A549 (cell line): ENCODE results near the gene SLC24A4. TPM values are rescaled to one million over a fixed set of nuclear protein-coding genes. Genes with fewer than 3 reads are reported as not detected.

Experiments
- ATAC-seq, 2 experiments: fragments of 200-7000 bp in 1 of 2; fragments of >200 bp in 1 of 2; cut with Nextera tagmentation in 1 of 2; cut with Tn5 transposase in 1 of 2; 3 replicates each; pipeline versions ENCODE4 v1.8.0 to v1.9.1; 2018 to 2020; ENCODE audit warnings: mild to moderate bottlenecking in 1 of 2, moderate library complexity in 1 of 2
- CTCF ChIA-PET: fragments of 300-600 bp; sonication (Branson Sonifier 250); formaldehyde crosslinking; extraction: SDS; loops from one replicate; lab custom pipeline; 2021; ENCODE audit warnings: antibody characterized with exemption, inconsistent platforms; lab: Yijun Ruan, JAX
- POLR2A ChIA-PET: fragments of 350-600 bp; formaldehyde crosslinking; extraction: SDS; loops from one replicate; lab custom pipeline; 2021; ENCODE audit warnings: antibody characterized with exemption, inconsistent platforms; lab: Yijun Ruan, JAX
- DNase-seq, 2 experiments: peaks; one replicate each; pipeline versions ENCODE4 v3.0.0 to v3.0.0-alpha.2; 2011 to 2016; ENCODE audit warnings: low read depth in 1 of 2, low spot score in 1 of 2
- FAIRE-seq: peaks from 2 replicates; lab custom pipeline; 2011; peaks lifted over from hg19 to GRCh38; lab: Jason Lieb, UNC
- H3K27ac ChIP-seq, 2 experiments: fragments of >200 bp; sonication (Bioruptor Twin); formaldehyde crosslinking; 3 replicates each; pipeline ENCODE4 v1.5.1; 2016 to 2017
- H3K4me1 ChIP-seq: fragments of >200 bp; sonication (Bioruptor Twin); formaldehyde crosslinking; 3 replicates; pipeline ENCODE4 v1.6.1; 2016
- H3K4me2 ChIP-seq: fragments of >200 bp; sonication (Bioruptor Twin); formaldehyde crosslinking; 3 replicates; pipeline ENCODE4 v1.6.1; 2016
- H3K4me3 ChIP-seq: fragments of >200 bp; sonication (Bioruptor Twin); formaldehyde crosslinking; 3 replicates; pipeline ENCODE4 v1.5.1; 2016
- H3K9me3 ChIP-seq: fragments of >200 bp; sonication (Bioruptor Twin); formaldehyde crosslinking; 3 replicates; pipeline ENCODE4 v1.6.1; 2016
- CBX8 ChIP-seq: fragments of 200-600 bp; sonication (generic); IDR thresholded peaks from 2 replicates; pipeline ENCODE4 v1.6.1; 2016
- CEBPB ChIP-seq, 2 experiments: fragments of >200 bp in 1 of 2; sonication (Bioruptor Twin) in 1 of 2; formaldehyde crosslinking in 1 of 2; IDR thresholded peaks; 2 replicates each; pipeline ENCODE4 v1.6.1; 2012 to 2016
- CHD2 ChIP-seq: fragments of 150-350 bp; IDR thresholded peaks from 2 replicates; pipeline ENCODE4 v1.6.1; 2014; ENCODE audit warnings: low read length; ENCODE audit not compliant: partially characterized antibody
- EHF ChIP-seq: fragments of 250-450 bp; sonication (Bioruptor Pico); IDR thresholded peaks from 2 replicates; pipeline ENCODE4 v1.5.0; 2020; ENCODE audit warnings: mild to moderate bottlenecking
- ELK1 ChIP-seq: fragments of 150-350 bp; IDR thresholded peaks from 2 replicates; pipeline ENCODE4 v1.6.1; 2014; ENCODE audit warnings: low read depth, mild to moderate bottlenecking, low read length
- EP300 ChIP-seq, 2 experiments: fragments of >200 bp; sonication (Bioruptor Twin); formaldehyde crosslinking; IDR thresholded peaks; 2 replicates in 1 of 2; 3 replicates in 1 of 2; pipeline ENCODE4 v1.6.1; 2016 to 2017
- ESRRA ChIP-seq: fragments of 150-350 bp; IDR thresholded peaks from 2 replicates; pipeline ENCODE4 v1.6.1; 2014; ENCODE audit warnings: mild to moderate bottlenecking, low read length, borderline replicate concordance
- FOSB ChIP-seq: fragments of 250-450 bp; sonication (Bioruptor Pico); IDR thresholded peaks from 2 replicates; pipeline ENCODE4 v1.5.0; 2020; ENCODE audit warnings: mild to moderate bottlenecking, moderate library complexity
- FOXS1 ChIP-seq: fragments of 250-450 bp; sonication (Bioruptor Pico); IDR thresholded peaks from 2 replicates; pipeline ENCODE4 v1.5.0; 2020; ENCODE audit warnings: mild to moderate bottlenecking, moderate library complexity
- HDAC2 ChIP-seq: fragments of 200-600 bp; sonication (generic); IDR thresholded peaks from 2 replicates; pipeline ENCODE4 v1.6.1; 2016
- HOXB13 ChIP-seq: fragments of 250-450 bp; sonication (Bioruptor Pico); IDR thresholded peaks from 2 replicates; pipeline ENCODE4 v1.5.0; 2020; ENCODE audit warnings: low read depth, mild to moderate bottlenecking, moderate library complexity
- JUN ChIP-seq, 2 experiments: fragments of >200 bp; sonication (Bioruptor Twin); formaldehyde crosslinking; IDR thresholded peaks; 2 replicates in 1 of 2; 3 replicates in 1 of 2; pipeline ENCODE4 v1.6.1; 2016 to 2017
- KDM5A ChIP-seq: fragments of 200-600 bp; sonication (generic); IDR thresholded peaks from 2 replicates; pipeline ENCODE4 v1.6.1; 2016; ENCODE audit warnings: antibody characterized with exemption, mild to moderate bottlenecking
- MAFK ChIP-seq: fragments of 450-650 bp; IDR thresholded peaks from 2 replicates; pipeline ENCODE4 v1.6.1; 2014; ENCODE audit not compliant: partially characterized antibody
- MAX ChIP-seq: IDR thresholded peaks from 2 replicates; pipeline ENCODE4 v1.6.1; 2012
- NPAS2 ChIP-seq: fragments of 250-450 bp; sonication (Bioruptor Pico); IDR thresholded peaks from 2 replicates; pipeline ENCODE4 v1.8.0; 2022; ENCODE audit warnings: mild to moderate bottlenecking, moderate library complexity, borderline replicate concordance
- POLR2AphosphoS2 ChIP-seq: conservative IDR thresholded peaks from 2 replicates; pipeline ENCODE4 v1.6.1; 2012; ENCODE audit warnings: low read length, improper control_type of control experiment, inconsistent platforms
- RAD21 ChIP-seq, 2 experiments: fragments of >200 bp in 1 of 2; sonication (Bioruptor Twin) in 1 of 2; formaldehyde crosslinking in 1 of 2; IDR thresholded peaks in 1 of 2; conservative IDR thresholded peaks in 1 of 2; 2 replicates in 1 of 2; 3 replicates in 1 of 2; pipeline ENCODE4 v1.6.1; 2012 to 2018; ENCODE audit warnings: inconsistent platforms in 1 of 2
- RARB ChIP-seq: fragments of 250-450 bp; sonication (Bioruptor Pico); IDR thresholded peaks from 2 replicates; pipeline ENCODE4 v1.8.0; 2021; ENCODE audit warnings: mild to moderate bottlenecking, moderate library complexity
- RCOR1 ChIP-seq: fragments of 150-350 bp; IDR thresholded peaks from 2 replicates; pipeline ENCODE4 v1.6.1; 2014; ENCODE audit warnings: antibody characterized with exemption, low read length, low read depth
- TP53 ChIP-seq: fragments of 250-450 bp; sonication (Bioruptor Pico); IDR thresholded peaks from 2 replicates; pipeline ENCODE4 v1.5.0; 2021; ENCODE audit warnings: mild to moderate bottlenecking, moderate library complexity
- ZC3H11A ChIP-seq: fragments of 450-650 bp; IDR thresholded peaks from 2 replicates; pipeline ENCODE4 v1.6.1; 2014; ENCODE audit warnings: antibody characterized with exemption, mild to moderate bottlenecking
- ZFP36 ChIP-seq: fragments of 450-650 bp; IDR thresholded peaks from 2 replicates; pipeline ENCODE4 v1.6.1; 2014; ENCODE audit warnings: borderline replicate concordance; ENCODE audit not compliant: partially characterized antibody
- WGBS: methylation state at CpG from one replicate; pipeline ENCODE4 v1.1.6; 2017; ENCODE audit errors: missing lambda C conversion rate; 5-methylcytosine and 5-hydroxymethylcytosine counted together
- polyA plus RNA-seq, 4 experiments: library from polyadenylated mRNA; depleted of rRNA in 3 of 4; stranded (reverse); fragments of >200 nt; fragmentation: RNase III in 1 of 4; extraction: RNeasy Plus Mini Kit Qiagen cat#74134 plus additional on column Dnase treatment in 1 of 4; gene quantifications; 2 replicates in 3 of 4; 3 replicates in 1 of 4; pipeline ENCODE4 v1.2.3, GENCODE V29; 2011 to 2017
- TF ChIP-seq, protein P1 (sequence below): fragments of >200 bp; sonication (Bioruptor Twin); formaldehyde crosslinking; IDR thresholded peaks from 3 replicates; pipeline ENCODE4 v1.6.1; 2016
- TF ChIP-seq, protein P2 (sequence below): fragments of 250-450 bp; sonication (Bioruptor Pico); IDR thresholded peaks from 2 replicates; pipeline ENCODE4 v1.5.0; 2020; ENCODE audit warnings: low read depth, mild to moderate bottlenecking, moderate library complexity
- TF ChIP-seq, protein P3 (sequence below): fragments of >200 bp; sonication (Bioruptor Twin); formaldehyde crosslinking; IDR thresholded peaks from 3 replicates; pipeline ENCODE4 v1.5.1; 2016
- TF ChIP-seq, protein P4 (sequence below): IDR thresholded peaks from 2 replicates; pipeline ENCODE4 v1.6.1; 2012; ENCODE audit warnings: low read depth, borderline replicate concordance

Gene SLC24A4
- polyA plus RNA-seq, 2 of the 4 experiments (the other 2 are of a cell fraction): 0.05 to 0.19 TPM

DNA sequence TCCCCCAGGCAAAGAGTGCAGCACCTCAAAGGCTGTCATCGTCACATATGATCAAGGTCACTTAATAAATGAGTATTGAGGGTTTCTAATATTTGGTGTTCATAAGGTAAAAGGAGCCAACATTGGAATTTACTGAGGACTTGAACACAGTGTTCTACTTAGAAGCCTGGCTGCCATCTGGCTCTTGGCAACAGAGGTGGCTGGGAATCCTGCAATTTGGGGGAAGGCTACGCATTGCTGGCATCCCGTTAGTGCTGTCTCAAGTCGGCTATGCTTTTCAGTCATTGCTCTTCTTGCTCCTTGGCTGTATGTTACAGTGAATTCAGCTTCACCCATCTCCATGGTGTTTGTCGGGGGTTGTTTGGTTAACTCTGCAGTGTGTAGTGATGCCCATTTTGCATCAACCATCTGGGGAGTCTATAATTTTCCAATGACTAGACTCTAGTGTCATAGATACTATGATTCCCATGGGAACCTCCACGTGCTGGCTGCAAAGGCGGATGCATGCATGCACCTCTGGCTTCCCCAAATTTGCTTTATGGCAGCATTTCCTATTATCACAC lies 12.9 kb upstream of the SLC24A4 start:
- Histone ChIP-seq H3K9me3 (no peaks in the 10 kb centered on the region), H3K4me2 (no peak overlapping the region), H3K4me3 (no peak overlapping the region), H3K4me1 (no peaks in the 10 kb centered on the region), H3K27ac (no peak overlapping the region)
- WGBS: 35% methylated on average over 7 of the region's 7 CpGs
- ATAC-seq (no peak), FAIRE-seq (no peak), DNase-seq (no peak)
- no peak for TF ChIP-seq ZFP36
- TF ChIP-seq CEBPB (IDR thresholded peaks at IDR 0.05): no peak
- no peak for TF ChIP-seq RARB (CRISPR knock-in tag)
- no peak for TF ChIP-seq CBX8
- TF ChIP-seq ESRRA: no peak
- TF ChIP-seq, protein P1, sequence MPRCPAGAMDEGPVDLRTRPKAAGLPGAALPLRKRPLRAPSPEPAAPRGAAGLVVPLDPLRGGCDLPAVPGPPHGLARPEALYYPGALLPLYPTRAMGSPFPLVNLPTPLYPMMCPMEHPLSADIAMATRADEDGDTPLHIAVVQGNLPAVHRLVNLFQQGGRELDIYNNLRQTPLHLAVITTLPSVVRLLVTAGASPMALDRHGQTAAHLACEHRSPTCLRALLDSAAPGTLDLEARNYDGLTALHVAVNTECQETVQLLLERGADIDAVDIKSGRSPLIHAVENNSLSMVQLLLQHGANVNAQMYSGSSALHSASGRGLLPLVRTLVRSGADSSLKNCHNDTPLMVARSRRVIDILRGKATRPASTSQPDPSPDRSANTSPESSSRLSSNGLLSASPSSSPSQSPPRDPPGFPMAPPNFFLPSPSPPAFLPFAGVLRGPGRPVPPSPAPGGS: no peak
- no peak for TF ChIP-seq RAD21 (conservative IDR thresholded peaks at IDR 0.05 in 1 of 2, IDR thresholded peaks at IDR 0.05 in 1 of 2)
- TF ChIP-seq MAFK: no peak
- TF ChIP-seq NPAS2: no peak
- no peak for TF ChIP-seq EP300 (IDR thresholded peaks at IDR 0.05)
- no peak for TF ChIP-seq FOXS1 (CRISPR knock-in tag)
- no peak for TF ChIP-seq CHD2
- TF ChIP-seq, protein P2, sequence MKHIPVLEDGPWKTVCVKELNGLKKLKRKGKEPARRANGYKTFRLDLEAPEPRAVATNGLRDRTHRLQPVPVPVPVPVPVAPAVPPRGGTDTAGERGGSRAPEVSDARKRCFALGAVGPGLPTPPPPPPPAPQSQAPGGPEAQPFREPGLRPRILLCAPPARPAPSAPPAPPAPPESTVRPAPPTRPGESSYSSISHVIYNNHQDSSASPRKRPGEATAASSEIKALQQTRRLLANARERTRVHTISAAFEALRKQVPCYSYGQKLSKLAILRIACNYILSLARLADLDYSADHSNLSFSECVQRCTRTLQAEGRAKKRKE (CRISPR knock-in tag): no peak
- no peak for TF ChIP-seq EHF (CRISPR knock-in tag)
- TF ChIP-seq FOSB (CRISPR knock-in tag): no peak
- no peak for TF ChIP-seq POLR2AphosphoS2
- TF ChIP-seq, protein P3, sequence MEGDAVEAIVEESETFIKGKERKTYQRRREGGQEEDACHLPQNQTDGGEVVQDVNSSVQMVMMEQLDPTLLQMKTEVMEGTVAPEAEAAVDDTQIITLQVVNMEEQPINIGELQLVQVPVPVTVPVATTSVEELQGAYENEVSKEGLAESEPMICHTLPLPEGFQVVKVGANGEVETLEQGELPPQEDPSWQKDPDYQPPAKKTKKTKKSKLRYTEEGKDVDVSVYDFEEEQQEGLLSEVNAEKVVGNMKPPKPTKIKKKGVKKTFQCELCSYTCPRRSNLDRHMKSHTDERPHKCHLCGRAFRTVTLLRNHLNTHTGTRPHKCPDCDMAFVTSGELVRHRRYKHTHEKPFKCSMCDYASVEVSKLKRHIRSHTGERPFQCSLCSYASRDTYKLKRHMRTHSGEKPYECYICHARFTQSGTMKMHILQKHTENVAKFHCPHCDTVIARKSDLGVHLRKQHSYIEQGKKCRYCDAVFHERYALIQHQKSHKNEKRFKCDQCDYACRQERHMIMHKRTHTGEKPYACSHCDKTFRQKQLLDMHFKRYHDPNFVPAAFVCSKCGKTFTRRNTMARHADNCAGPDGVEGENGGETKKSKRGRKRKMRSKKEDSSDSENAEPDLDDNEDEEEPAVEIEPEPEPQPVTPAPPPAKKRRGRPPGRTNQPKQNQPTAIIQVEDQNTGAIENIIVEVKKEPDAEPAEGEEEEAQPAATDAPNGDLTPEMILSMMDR: no peak
- ChIA-PET POLR2A (no interaction called here), CTCF (interaction anchor here (0.8 kb wide), 1 partner anchor 10 kb away, joined by 3 read pairs; no protein-coding TSS in a partner anchor)

DNA sequence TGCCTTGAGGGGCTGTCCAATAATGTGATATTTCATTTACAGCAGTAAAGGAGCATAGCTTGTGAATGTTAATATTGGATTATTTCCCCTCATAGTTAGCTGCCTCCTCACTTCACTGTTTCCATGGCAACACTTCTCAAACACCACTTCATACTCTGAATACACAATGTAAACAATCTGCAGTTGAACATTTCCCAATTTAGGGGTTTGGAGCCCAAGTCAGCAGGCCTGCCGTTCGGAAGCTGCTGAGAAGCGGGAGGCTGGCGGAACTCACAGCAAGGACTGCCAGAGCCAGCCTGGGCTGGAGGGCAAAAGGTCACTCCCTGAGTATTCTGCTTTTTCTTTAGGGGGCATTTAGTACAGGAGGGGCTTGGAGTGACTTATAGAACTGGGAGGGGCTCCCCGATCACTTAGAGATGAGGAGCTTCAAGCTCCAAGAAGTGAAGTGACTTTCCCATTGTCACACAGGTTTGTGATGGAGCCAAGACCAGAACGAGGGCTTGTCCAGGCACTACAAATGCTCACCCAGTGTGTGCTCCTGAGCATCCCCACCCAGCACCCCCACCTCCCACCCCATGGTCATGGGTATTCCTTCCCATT lies 12.1 kb upstream of the SLC24A4 start:
- H3K4me3 ChIP-seq: no peak overlapping the region
- no peak for DNase-seq
- TF ChIP-seq RCOR1 (no peak), HOXB13 (CRISPR knock-in tag) (no peak), EHF (CRISPR knock-in tag) (no peak), TP53 (CRISPR knock-in tag) (no peak), ZC3H11A (no peak), HDAC2 (no peak), KDM5A (no peak), MAX (no peak), MAFK (no peak), CBX8 (no peak), ELK1 (no peak), JUN (IDR thresholded peaks at IDR 0.05) (no peak)
- TF ChIP-seq, protein P4, sequence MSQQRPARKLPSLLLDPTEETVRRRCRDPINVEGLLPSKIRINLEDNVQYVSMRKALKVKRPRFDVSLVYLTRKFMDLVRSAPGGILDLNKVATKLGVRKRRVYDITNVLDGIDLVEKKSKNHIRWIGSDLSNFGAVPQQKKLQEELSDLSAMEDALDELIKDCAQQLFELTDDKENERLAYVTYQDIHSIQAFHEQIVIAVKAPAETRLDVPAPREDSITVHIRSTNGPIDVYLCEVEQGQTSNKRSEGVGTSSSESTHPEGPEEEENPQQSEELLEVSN: no peak
- TF ChIP-seq, all 56 proteins: peak for 0
- Histone ChIP-seq H3K4me1 (no peaks in the 10 kb centered on the region), H3K4me2 (no peak overlapping the region), H3K27ac (no peak overlapping the region), H3K9me3 (no peaks in the 10 kb centered on the region)
- 68% methylated on average over 6 of the region's 6 CpGs for WGBS
- ATAC-seq (no peak), FAIRE-seq (no peak)
- ChIA-PET CTCF (no interaction called here), POLR2A (no interaction called here)
